ENCODE measurements around the gene ATAD2B.

GRCh38 chr2:23722255-23722654 lies 204.7 kb downstream of the ATAD2B start:
- TF ChIP-seq CTCF (IDR thresholded peaks at IDR 0.05) (no peak), POLR2A (IDR thresholded peaks at IDR 0.05) (no peak)
